Omental fat pad (tissue), 4 donors: ENCODE results near the gene FBXO36. TPM values are rescaled to one million over a fixed set of nuclear protein-coding genes. Genes with fewer than 3 reads are reported as not detected.
"Not testable (repeated sequence)": the region's sequence is repeated elsewhere in the genome, so short reads cannot be mapped to it uniquely, and the experiment has no call there.

Source experiments
- ATAC-seq: fragments of 150-250 bp; one replicate; pipeline ENCODE4 v1.9.1; 2016; ENCODE audit warnings: mild to moderate bottlenecking, moderate library complexity; ENCODE audit not compliant: low FRiP score
- DNase-seq: peaks from one replicate; pipeline ENCODE4 v3.0.0-alpha.2; 2019; ENCODE audit warnings: low spot score
- CTCF ChIP-seq, 3 donors: fragments of 450-650 bp; IDR thresholded peaks; one replicate each; pipeline ENCODE4 v1.5.1; 2016 to 2017; ENCODE audit warnings: antibody characterized with exemption in 3 of 3, mild to moderate bottlenecking in 3 of 3, moderate library complexity in 2 of 3
- total RNA-seq, 4 donors: library from RNA; depleted of rRNA; stranded (reverse); fragments of >200 nt; gene quantifications; one replicate each; pipeline ENCODE4 v1.1.0, GENCODE V29; 2016

The FBXO36 gene
- total RNA-seq, 4 donors from 2014 or later, result 1.1 to 3.5 (median 2.3) TPM

- DNase-seq, result no peak
- no peak for TF ChIP-seq CTCF (IDR thresholded peaks at IDR 0.05)
- no peak for ATAC-seq
These were observed 11.4 kb upstream of the FBXO36 start for GRCh38 chr2:229910832-229911412.

- no peak for ATAC-seq
- TF ChIP-seq CTCF (IDR thresholded peaks at IDR 0.05), result no peak
These were observed 8.1 kb upstream of the FBXO36 start for GRCh38 chr2:229914171-229914570.

GRCh38 chr2:229917793-229918192, 4.5 kb upstream of the FBXO36 start:
- ATAC-seq, result no peak
- TF ChIP-seq CTCF (IDR thresholded peaks at IDR 0.05), result no peak
- no peak for DNase-seq

More at GRCh38 chr2:229914171-229914570, 8.1 kb upstream of the FBXO36 start:
- DNase-seq, result no peak

GRCh38 chr2:229920011-229920641, 2.2 kb upstream of the FBXO36 start:
- DNase-seq, result peak; percentile 29
- ATAC-seq, result no peak
- no peak for TF ChIP-seq CTCF (IDR thresholded peaks at IDR 0.05)

GRCh38 chr2:229921101-229921891, 1.0 kb upstream of the FBXO36 start:
- ATAC-seq (peak; percentile 53), DNase-seq (peak; percentile 38)
- no peak for TF ChIP-seq CTCF (IDR thresholded peaks at IDR 0.05)

- ATAC-seq, result peak; percentile 84
- no peak for TF ChIP-seq CTCF (IDR thresholded peaks at IDR 0.05)
- DNase-seq, result peak; percentile 70
These were observed 333 bp upstream of the FBXO36 start, which contains the start of gene TRIP12 for GRCh38 chr2:229921892-229922448. TSS of gene TRIP12 (minus strand) at chr2:229922009. CDS start at chr2:229880079, 41,930 bp downstream.

- DNase-seq, ATAC-seq: not testable (repeated sequence)
These were observed 2.2 kb downstream of the FBXO36 start for GRCh38 chr2:229924541-229924940.
